ENCODE measurements around the gene CBLB.

GRCh38 chr3:105877336-105877910 is 8.6 kb upstream of the CBLB start:
- TF ChIP-seq CTCF (IDR thresholded peaks at IDR 0.05) (no peak), POLR2A (IDR thresholded peaks at IDR 0.05) (no peak)
